GM21381 (cell line): Measurements from ENCODE around the gene NT5DC1.
"Not testable (repeated sequence)": the region's sequence is repeated elsewhere in the genome, so short reads cannot be mapped to it uniquely, and the experiment has no call there.

ENCODE experiments used
- ATAC-seq: cut with Tn5 transposase; IDR thresholded peaks from one replicate; pipeline ENCODE4 v1.9.1; 2021; ENCODE audit warnings: mild to moderate bottlenecking, moderate library complexity; ENCODE audit not compliant: unreplicated experiment

NT5DC1 gene

GRCh38 chr6:116088946-116089345 is 11.7 kb upstream of the NT5DC1 start:
- ATAC-seq: no peak

- peak; percentile 55 for ATAC-seq
Observed at GRCh38 chr6:116090251-116090650, 10.4 kb upstream of the NT5DC1 start.

- ATAC-seq: no peak
Observed at GRCh38 chr6:116094041-116094440, 6.6 kb upstream of the NT5DC1 start.

- not testable (repeated sequence) for ATAC-seq
Observed at GRCh38 chr6:116096048-116096759, 4.4 kb upstream of the NT5DC1 start.

- no peak for ATAC-seq
Observed at GRCh38 chr6:116096979-116097816, 3.5 kb upstream of the NT5DC1 start.

GRCh38 chr6:116099036-116099435 is 1.6 kb upstream of the NT5DC1 start:
- no peak for ATAC-seq

- ATAC-seq: no peak
Observed at GRCh38 chr6:116101302-116101718, 657 bp downstream of the NT5DC1 start.

- no peak for ATAC-seq
Observed at GRCh38 chr6:116101790-116102189, 1.1 kb downstream of the NT5DC1 start.

- ATAC-seq: no peak
Observed at GRCh38 chr6:116102873-116103272, 2.2 kb downstream of the NT5DC1 start.

GRCh38 chr6:116104636-116105035 is 4.0 kb downstream of the NT5DC1 start:
- no peak for ATAC-seq

- no peak for ATAC-seq
Observed at GRCh38 chr6:116105247-116105646, 4.6 kb downstream of the NT5DC1 start.

- ATAC-seq: no peak
Observed at GRCh38 chr6:116106146-116106545, 5.5 kb downstream of the NT5DC1 start.

- no peak for ATAC-seq
Observed at GRCh38 chr6:116108836-116109235, 8.2 kb downstream of the NT5DC1 start.

GRCh38 chr6:116111552-116112528 is 11.2 kb downstream of the NT5DC1 start:
- peak; percentile 64 for ATAC-seq

- no peak for ATAC-seq
Observed at GRCh38 chr6:116113386-116113785, 12.7 kb downstream of the NT5DC1 start.

- no peak for ATAC-seq
Observed at GRCh38 chr6:116115781-116116180, 15.1 kb downstream of the NT5DC1 start.

- no peak for ATAC-seq
Observed at GRCh38 chr6:116118608-116119007, 18.0 kb downstream of the NT5DC1 start.

GRCh38 chr6:116120430-116120829 is 19.8 kb downstream of the NT5DC1 start:
- ATAC-seq: no peak

GRCh38 chr6:116126032-116126431 is 25.4 kb downstream of the NT5DC1 start, which contains the start of gene COL10A1:
COL10A1 (minus strand) TSS chr6:116126132; CDS start chr6:116125492, 640 bp downstream.
- ATAC-seq: no peak

GRCh38 chr6:116127771-116128493 is 27.3 kb downstream of the NT5DC1 start:
- ATAC-seq: no peak
